Sigmoid colon (tissue), 7 donors: ENCODE results near the gene HEATR1. TPM values are rescaled to one million over a fixed set of nuclear protein-coding genes. Genes with fewer than 3 reads are reported as not detected.

Experiments
- DNase-seq: peaks from one replicate; pipeline ENCODE4 v3.0.0-alpha.2; 2019
- H3K27ac ChIP-seq, 4 donors: fragments of 200-600 bp; sonication (generic); one replicate each; pipeline ENCODE4 v1.5.1; 2016 to 2019; ENCODE audit warnings: mild to moderate bottlenecking in 1 of 4
- H3K27me3 ChIP-seq, 3 donors: fragments of 200-600 bp; sonication (generic); one replicate each; pipeline ENCODE4 v1.5.1; 2019; ENCODE audit warnings: mild to moderate bottlenecking in 1 of 3
- H3K36me3 ChIP-seq, 4 donors: fragments of 200-600 bp; sonication (generic); one replicate each; pipeline ENCODE4 v1.5.1; 2016 to 2019
- H3K4me1 ChIP-seq, 4 donors: fragments of 200-600 bp; sonication (generic); one replicate each; pipeline ENCODE4 v1.5.1; 2017 to 2019
- H3K4me3 ChIP-seq, 4 donors: fragments of 200-600 bp; sonication (generic); one replicate each; pipeline ENCODE4 v1.5.1; 2017 to 2019; ENCODE audit warnings: mild to moderate bottlenecking in 2 of 4, moderate library complexity in 1 of 4
- H3K9me3 ChIP-seq, 4 donors: fragments of 200-600 bp in 3 of 4; sonication (generic) in 3 of 4; one replicate each; pipeline versions ENCODE4 v1.5.1 to v1.6.1; 2013 to 2019
- CTCF ChIP-seq, 4 experiments: fragments of 450-650 bp in 3 of 4; fragments of 200-600 bp in 1 of 4; IDR thresholded peaks; one replicate each; pipeline ENCODE4 v1.5.1; 2016 to 2019; ENCODE audit warnings: antibody characterized with exemption in 4 of 4, mild to moderate bottlenecking in 3 of 4, moderate library complexity in 2 of 4
- EP300 ChIP-seq, 4 donors: sonication (generic); formaldehyde crosslinking; IDR thresholded peaks; one replicate each; pipeline ENCODE4 v1.6.1; 2017; ENCODE audit warnings: antibody characterized with exemption in 4 of 4
- POLR2A ChIP-seq, 2 donors: fragments of 450-650 bp; IDR thresholded peaks; one replicate each; pipeline ENCODE4 v1.6.1; 2016; ENCODE audit warnings: antibody characterized with exemption in 2 of 2, mild to moderate bottlenecking in 2 of 2, moderate library complexity in 2 of 2
- POLR2AphosphoS5 ChIP-seq, 4 donors: sonication (generic); formaldehyde crosslinking; IDR thresholded peaks; one replicate each; pipeline ENCODE4 v1.6.1; 2017; ENCODE audit warnings: antibody characterized with exemption in 4 of 4
- WGBS, 2 donors: extraction: QIAGEN DNeasy Blood & Tissue Kit; methylation state at CpG; one replicate each; pipeline ENCODE4 v1.1.7; 2013; 5-methylcytosine and 5-hydroxymethylcytosine counted together
- intact Hi-C: fragments of 100-400 bp; cut with DNase I; formaldehyde crosslinking; loops from one replicate; pipeline ENCODE4 v1.15.1; 2023
- polyA plus RNA-seq, 3 donors: library from polyadenylated mRNA; stranded (reverse); fragments of 200-250 nt; gene quantifications; one replicate each; pipeline ENCODE4 v1.2.3, GENCODE V29; 2013
- total RNA-seq, 4 donors: library from RNA; depleted of rRNA; stranded (reverse); fragments of >200 nt; gene quantifications; one replicate each; pipeline ENCODE4 v1.1.0, GENCODE V29; 2016
- donor health status: healthy with polysubstance abuse.
- donor health status: Bipolar disorder and iron deficiency.
- donor health status: healthy.

The HEATR1 gene
- total and polyA plus RNA-seq, 7 donors: 0.92 to 22.1 (median 14.4) TPM

- no peak for TF ChIP-seq POLR2AphosphoS5 (IDR thresholded peaks at IDR 0.05)
- TF ChIP-seq EP300 (IDR thresholded peaks at IDR 0.05): no peak
- no peak for TF ChIP-seq POLR2A (IDR thresholded peaks at IDR 0.05)
- TF ChIP-seq CTCF (IDR thresholded peaks at IDR 0.05): no peak
- no peak for DNase-seq
- Histone ChIP-seq H3K4me3 (no peak overlapping the region), H3K27ac (no peak overlapping the region), H3K9me3 (no peaks in the 10 kb centered on the region), H3K36me3 (peaks cover 33 to 95% (median 56%) of the 10 kb centered on the region in 4 donors), H3K27me3 (no peaks in the 10 kb centered on the region), H3K4me1 (no peaks in the 10 kb centered on the region)
- 95 to 96% methylated on average over 7 of the region's 7 CpGs for WGBS, 2 donors
- intact Hi-C loops: no loop called here
Measured at GRCh38 chr1:236560213-236560771, 44.0 kb downstream of the HEATR1 start.

- 98 to 99% methylated on average over 3 of the region's 3 CpGs for WGBS, 2 donors
- TF ChIP-seq EP300 (IDR thresholded peaks at IDR 0.05) (no peak), CTCF (IDR thresholded peaks at IDR 0.05) (no peak), POLR2AphosphoS5 (IDR thresholded peaks at IDR 0.05) (no peak), POLR2A (IDR thresholded peaks at IDR 0.05) (no peak)
- intact Hi-C loops: no loop called here
- H3K36me3 ChIP-seq: peaks cover 26 to 95% (median 53%) of the 10 kb centered on the region in 4 donors
- no peaks in the 10 kb centered on the region for H3K4me1 ChIP-seq
- no peak overlapping the region for H3K4me3 ChIP-seq
- no peak overlapping the region for H3K27ac ChIP-seq
- H3K9me3 ChIP-seq: no peaks in the 10 kb centered on the region
- no peaks in the 10 kb centered on the region for H3K27me3 ChIP-seq
- DNase-seq: no peak
Measured at GRCh38 chr1:236558846-236559245, 45.5 kb downstream of the HEATR1 start.

GRCh38 chr1:236558081-236558480 is 46.2 kb downstream of the HEATR1 start:
- no peak for DNase-seq
- WGBS, 2 donors: 94 to 95% methylated on average over 9 of the region's 9 CpGs
- Histone ChIP-seq H3K36me3 (peaks cover 26 to 96% (median 53%) of the 10 kb centered on the region in 4 donors), H3K27ac (no peak overlapping the region), H3K9me3 (no peaks in the 10 kb centered on the region), H3K4me1 (no peaks in the 10 kb centered on the region), H3K27me3 (no peaks in the 10 kb centered on the region), H3K4me3 (no peak overlapping the region)
- intact Hi-C loops: no loop called here
- TF ChIP-seq CTCF (IDR thresholded peaks at IDR 0.05): no peak
- no peak for TF ChIP-seq POLR2A (IDR thresholded peaks at IDR 0.05)
- no peak for TF ChIP-seq EP300 (IDR thresholded peaks at IDR 0.05)
- TF ChIP-seq POLR2AphosphoS5 (IDR thresholded peaks at IDR 0.05): no peak

- 86 to 95% methylated on average over 7 of the region's 7 CpGs for WGBS, 2 donors
- Histone ChIP-seq H3K9me3 (no peaks in the 10 kb centered on the region), H3K36me3 (peaks cover 38 to 100% (median 59%) of the 10 kb centered on the region in 4 donors), H3K4me3 (no peak overlapping the region), H3K27ac (no peak overlapping the region), H3K27me3 (no peaks in the 10 kb centered on the region), H3K4me1 (no peaks in the 10 kb centered on the region)
- no peak for DNase-seq
- TF ChIP-seq POLR2A (IDR thresholded peaks at IDR 0.05) (no peak), POLR2AphosphoS5 (IDR thresholded peaks at IDR 0.05) (no peak), EP300 (IDR thresholded peaks at IDR 0.05) (no peak), CTCF (IDR thresholded peaks at IDR 0.05) (no peak)
- intact Hi-C loops: no loop called here
Measured at GRCh38 chr1:236556606-236557005, 47.7 kb downstream of the HEATR1 start.

GRCh38 chr1:236553370-236553769 is 50.9 kb downstream of the HEATR1 start:
- Histone ChIP-seq H3K27ac (no peak overlapping the region), H3K36me3 (peaks cover 39 to 99% (median 59%) of the 10 kb centered on the region in 4 donors), H3K9me3 (no peaks in the 10 kb centered on the region), H3K27me3 (no peaks in the 10 kb centered on the region), H3K4me1 (no peaks in the 10 kb centered on the region), H3K4me3 (no peak overlapping the region)
- intact Hi-C loops: no loop called here
- 82 to 83% methylated on average over 8 of the region's 8 CpGs for WGBS, 2 donors
- no peak for TF ChIP-seq EP300 (IDR thresholded peaks at IDR 0.05)
- TF ChIP-seq POLR2AphosphoS5 (IDR thresholded peaks at IDR 0.05): no peak
- TF ChIP-seq POLR2A (IDR thresholded peaks at IDR 0.05): no peak
- no peak for TF ChIP-seq CTCF (IDR thresholded peaks at IDR 0.05)
- DNase-seq: no peak
